Hematopoietic multipotent progenitor cell (in vitro differentiated cells): Measurements from ENCODE around the gene DGKG. TPM values are rescaled to one million over a fixed set of nuclear protein-coding genes. Genes with fewer than 3 reads are reported as not detected.

Source experiments
- total RNA-seq: library from RNA; depleted of rRNA; stranded (reverse); fragments of >200 nt; gene quantifications from one replicate; pipeline ENCODE4 v1.2.3, GENCODE V29; 2012

DGKG gene
- total RNA-seq, 1 donor, result 6.2 TPM

Other genes with a start within 250 kb of the DGKG start
- gene CRYGS, start 182.1 kb upstream of the DGKG start, total RNA-seq, result 0.81 TPM
- gene TBCCD1, start 205.1 kb upstream of the DGKG start, total RNA-seq, result 19.7 TPM
- 23.4 TPM for gene DNAJB11, start 208.5 kb upstream of the DGKG start, total RNA-seq